Fibroblast of lung (primary cell): ENCODE data around the gene DEGS2.

Experiments used
- CTCF ChIP-seq, 2 donors: IDR thresholded peaks in 1 of 2; conservative IDR thresholded peaks in 1 of 2; 1 replicate in 1 of 2; 2 replicates in 1 of 2; pipeline ENCODE4 v1.5.1; 2011 to 2012; ENCODE audit warnings: low read length in 2 of 2, control low read depth in 1 of 2, inconsistent platforms in 1 of 2, low read depth in 1 of 2, mild to moderate bottlenecking in 1 of 2
- EZH2 ChIP-seq: IDR thresholded peaks from 2 replicates; pipeline ENCODE4 v1.5.1; 2012; ENCODE audit warnings: low read length, control low read depth, mild to moderate bottlenecking; ENCODE audit errors: missing control alignments

- TF ChIP-seq CTCF (conservative IDR thresholded peaks at IDR 0.05 in 1 of 2, IDR thresholded peaks at IDR 0.05 in 1 of 2; ENCODE audit: low read depth in 1 of 2, low read length in 2 of 2) (no peak), EZH2 (no peak)
These were observed 18.3 kb downstream of the DEGS2 start for GRCh38 chr14:100141098-100141497.
